ENCODE measurements around the gene CRK.
A peak's percentile ranks its signal among the peaks of the same experiment; 100 is the strongest.

Gene CRK

GRCh38 chr17:1455797-1456599 is at the start of gene CRK:
CRK (minus strand) TSS chr17:1456232; CDS start chr17:1456117, 115 bp downstream.
- peak; percentile 92 for DNase-seq (ENCODE audit: low read depth)

GRCh38 chr17:1505586-1505985 is 49.6 kb upstream of the CRK start:
- no peak for DNase-seq (ENCODE audit: low read depth)

GRCh38 chr17:1504866-1505265 is 48.8 kb upstream of the CRK start:
- DNase-seq (ENCODE audit: low read depth): no peak

GRCh38 chr17:1503699-1504098 is 47.7 kb upstream of the CRK start:
- no peak for DNase-seq (ENCODE audit: low read depth)

- DNase-seq (ENCODE audit: low read depth): no peak
Observed at GRCh38 chr17:1498869-1499268, 42.8 kb upstream of the CRK start.

- no peak for DNase-seq (ENCODE audit: low read depth)
Observed at GRCh38 chr17:1498233-1498632, 42.2 kb upstream of the CRK start.

GRCh38 chr17:1497831-1498230 is 41.8 kb upstream of the CRK start:
- DNase-seq (ENCODE audit: low read depth): no peak

- no peak for DNase-seq (ENCODE audit: low read depth)
Observed at GRCh38 chr17:1496869-1497268, 40.8 kb upstream of the CRK start.

- DNase-seq (ENCODE audit: low read depth): peak; percentile 96
Observed at GRCh38 chr17:1495265-1495989, 39.4 kb upstream of the CRK start.

GRCh38 chr17:1494736-1495253 is 38.8 kb upstream of the CRK start:
- DNase-seq (ENCODE audit: low read depth): no peak

- DNase-seq (ENCODE audit: low read depth): no peak
Observed at GRCh38 chr17:1494203-1494602, 38.2 kb upstream of the CRK start.

GRCh38 chr17:1493291-1493980 is 37.4 kb upstream of the CRK start:
- no peak for DNase-seq (ENCODE audit: low read depth)

- no peak for DNase-seq (ENCODE audit: low read depth)
Observed at GRCh38 chr17:1492249-1493206, 36.5 kb upstream of the CRK start, which contains the start of gene MYO1C. MYO1C (minus strand) TSS chr17:1492686; CDS start chr17:1492487, 199 bp downstream.

- peak; percentile 71 for DNase-seq (ENCODE audit: low read depth)
Observed at GRCh38 chr17:1491443-1492248, 35.6 kb upstream of the CRK start.

GRCh38 chr17:1490643-1491442 is 34.8 kb upstream of the CRK start:
- DNase-seq (ENCODE audit: low read depth): peak; percentile 57

GRCh38 chr17:1488826-1489270 is 32.8 kb upstream of the CRK start:
- no peak for DNase-seq (ENCODE audit: low read depth)

- DNase-seq (ENCODE audit: low read depth): peak; percentile 93
Observed at GRCh38 chr17:1487939-1488825, 32.1 kb upstream of the CRK start.

Data from fibroblast of gingiva (primary cell).